Skeletal muscle satellite cell (primary cell): Measurements from ENCODE around the gene POLE. TPM values are rescaled to one million over a fixed set of nuclear protein-coding genes. Genes with fewer than 3 reads are reported as not detected.
A peak's percentile ranks its signal among the peaks of the same experiment; 100 is the strongest.

Experiments used
- H3K27me3 ChIP-seq: 2 replicates; pipeline ENCODE4 v1.7.0; 2013; ENCODE audit warnings: low read length; ENCODE audit not compliant: control insufficient read depth, insufficient read depth
- H3K36me3 ChIP-seq: 2 replicates; pipeline ENCODE4 v1.7.0; 2013; ENCODE audit warnings: mild to moderate bottlenecking, control low read depth, low read length; ENCODE audit not compliant: insufficient read depth
- H3K4me1 ChIP-seq: 2 replicates; pipeline ENCODE4 v1.7.0; 2013; ENCODE audit warnings: low read length; ENCODE audit not compliant: control insufficient read depth, insufficient read depth
- H3K4me2 ChIP-seq: 2 replicates; pipeline ENCODE4 v1.7.0; 2013; ENCODE audit warnings: mild to moderate bottlenecking, low read length
- H3K4me3 ChIP-seq: 2 replicates; pipeline ENCODE4 v1.7.0; 2013; ENCODE audit warnings: low read length
- H3K9ac ChIP-seq: 2 replicates; pipeline ENCODE4 v1.7.0; 2013; ENCODE audit warnings: mild to moderate bottlenecking, low read depth, low read length, moderate library complexity
- H3K9me3 ChIP-seq: replicated peaks from 2 replicates; pipeline ENCODE4 v1.7.0; 2013; ENCODE audit warnings: mild to moderate bottlenecking, control low read depth, low read length
- total RNA-seq: library from RNA; depleted of rRNA; stranded (reverse); fragments of >200 nt; gene quantifications from 2 replicates; pipeline ENCODE4 v1.2.3, GENCODE V29; 2012; rRNA removed

POLE gene, protein sequence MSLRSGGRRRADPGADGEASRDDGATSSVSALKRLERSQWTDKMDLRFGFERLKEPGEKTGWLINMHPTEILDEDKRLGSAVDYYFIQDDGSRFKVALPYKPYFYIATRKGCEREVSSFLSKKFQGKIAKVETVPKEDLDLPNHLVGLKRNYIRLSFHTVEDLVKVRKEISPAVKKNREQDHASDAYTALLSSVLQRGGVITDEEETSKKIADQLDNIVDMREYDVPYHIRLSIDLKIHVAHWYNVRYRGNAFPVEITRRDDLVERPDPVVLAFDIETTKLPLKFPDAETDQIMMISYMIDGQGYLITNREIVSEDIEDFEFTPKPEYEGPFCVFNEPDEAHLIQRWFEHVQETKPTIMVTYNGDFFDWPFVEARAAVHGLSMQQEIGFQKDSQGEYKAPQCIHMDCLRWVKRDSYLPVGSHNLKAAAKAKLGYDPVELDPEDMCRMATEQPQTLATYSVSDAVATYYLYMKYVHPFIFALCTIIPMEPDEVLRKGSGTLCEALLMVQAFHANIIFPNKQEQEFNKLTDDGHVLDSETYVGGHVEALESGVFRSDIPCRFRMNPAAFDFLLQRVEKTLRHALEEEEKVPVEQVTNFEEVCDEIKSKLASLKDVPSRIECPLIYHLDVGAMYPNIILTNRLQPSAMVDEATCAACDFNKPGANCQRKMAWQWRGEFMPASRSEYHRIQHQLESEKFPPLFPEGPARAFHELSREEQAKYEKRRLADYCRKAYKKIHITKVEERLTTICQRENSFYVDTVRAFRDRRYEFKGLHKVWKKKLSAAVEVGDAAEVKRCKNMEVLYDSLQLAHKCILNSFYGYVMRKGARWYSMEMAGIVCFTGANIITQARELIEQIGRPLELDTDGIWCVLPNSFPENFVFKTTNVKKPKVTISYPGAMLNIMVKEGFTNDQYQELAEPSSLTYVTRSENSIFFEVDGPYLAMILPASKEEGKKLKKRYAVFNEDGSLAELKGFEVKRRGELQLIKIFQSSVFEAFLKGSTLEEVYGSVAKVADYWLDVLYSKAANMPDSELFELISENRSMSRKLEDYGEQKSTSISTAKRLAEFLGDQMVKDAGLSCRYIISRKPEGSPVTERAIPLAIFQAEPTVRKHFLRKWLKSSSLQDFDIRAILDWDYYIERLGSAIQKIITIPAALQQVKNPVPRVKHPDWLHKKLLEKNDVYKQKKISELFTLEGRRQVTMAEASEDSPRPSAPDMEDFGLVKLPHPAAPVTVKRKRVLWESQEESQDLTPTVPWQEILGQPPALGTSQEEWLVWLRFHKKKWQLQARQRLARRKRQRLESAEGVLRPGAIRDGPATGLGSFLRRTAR (N-terminal part only)
- total RNA-seq: 16.5 and 23.4 TPM in 2 replicates

DNA sequence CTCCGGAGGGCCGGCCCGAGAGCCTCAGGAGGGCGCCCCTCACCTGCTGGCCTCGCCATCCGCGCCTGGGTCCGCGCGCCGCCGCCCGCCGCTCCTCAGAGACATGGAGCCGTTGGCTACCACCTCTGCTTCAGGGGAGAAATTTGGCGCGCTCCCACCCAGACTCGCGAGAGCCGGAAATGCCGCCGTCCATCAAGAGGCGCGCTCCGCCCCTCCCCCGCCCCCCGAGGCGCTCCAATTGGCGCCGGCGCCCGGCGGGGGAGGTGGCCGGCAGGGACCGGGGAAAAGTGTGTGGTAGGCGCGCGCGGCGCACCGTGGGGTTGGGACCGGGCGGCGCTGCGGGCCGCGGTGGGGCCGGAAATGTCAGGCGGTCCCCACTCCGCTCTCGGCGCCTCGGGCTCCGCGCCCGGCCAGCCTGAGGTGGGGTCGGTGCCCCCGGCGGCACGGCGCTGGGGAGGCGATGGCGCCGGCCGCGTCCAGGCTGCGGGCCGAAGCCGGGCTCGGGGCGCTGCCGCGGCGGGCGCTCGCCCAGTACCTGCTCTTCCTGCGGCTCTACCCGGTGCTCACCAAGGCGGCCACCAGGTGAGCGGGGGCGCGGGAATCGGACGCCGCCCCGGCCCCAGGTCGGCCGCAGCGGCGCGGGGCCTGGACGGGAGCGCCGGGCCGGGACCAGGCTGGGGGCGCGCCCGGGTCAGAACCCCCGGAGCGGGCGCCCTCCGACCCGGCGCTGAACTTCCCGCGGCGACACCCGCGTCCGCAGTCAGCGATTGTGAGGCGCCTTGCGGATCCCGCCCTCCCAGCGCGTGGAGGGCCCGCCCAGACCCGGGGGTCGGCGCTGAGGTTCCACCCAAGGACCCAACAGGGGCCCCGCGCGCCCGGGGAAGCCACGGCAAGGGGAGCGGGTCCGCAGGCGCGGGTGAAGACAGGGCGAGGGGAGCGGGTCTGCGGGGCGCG, at the start of gene POLE, which contains the start of gene PXMP2:
Gene POLE (minus strand): TSS at position 132 of the 954 bp plus-strand sequence. CDS start 27 bp downstream, at position 105.
Gene PXMP2 (plus strand): TSS at position 377 of the 954 bp plus-strand sequence. CDS start 84 bp downstream, at position 461.
- Histone ChIP-seq H3K4me3 (peak within 1 kb of the TSS; percentile 94), H3K9ac (peak within 1 kb of the TSS; percentile 92), H3K4me2 (peak within 1 kb of the TSS; percentile 82), H3K4me1 (peaks cover 3% of the 10 kb centered on the region), H3K36me3 (no peaks in the 10 kb centered on the region), H3K9me3 (no peaks in the 10 kb centered on the region), H3K27me3 (no peaks in the 10 kb centered on the region)

DNA sequence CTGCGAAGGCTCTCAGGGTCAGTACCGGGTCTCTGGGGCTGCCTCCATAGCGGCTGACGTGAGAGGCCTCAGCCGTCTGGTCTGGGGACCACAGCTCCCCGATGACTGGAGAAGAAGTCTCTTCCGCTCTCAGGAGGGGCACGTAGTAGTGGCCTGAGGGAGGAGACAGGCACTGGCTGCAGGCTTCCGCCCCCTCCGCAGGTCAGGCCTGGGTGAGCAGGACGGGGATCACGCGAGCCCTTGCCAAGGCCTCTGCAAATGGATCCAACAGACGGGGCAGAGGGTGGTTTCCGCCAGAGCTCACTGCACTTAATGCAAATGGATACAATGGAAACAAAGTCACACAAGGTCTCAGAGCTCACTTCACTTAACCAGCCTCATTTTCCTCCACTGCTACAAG, 49.8 kb upstream of the POLE start:
- H3K4me3 ChIP-seq: no peak overlapping the region
- H3K9me3 ChIP-seq: no peaks in the 10 kb centered on the region
- H3K4me1 ChIP-seq: no peaks in the 10 kb centered on the region
- H3K4me2 ChIP-seq: no peak overlapping the region
- no peaks in the 10 kb centered on the region for H3K27me3 ChIP-seq
- H3K9ac ChIP-seq: no peak overlapping the region
- H3K36me3 ChIP-seq: peaks cover 81% of the 10 kb centered on the region

DNA sequence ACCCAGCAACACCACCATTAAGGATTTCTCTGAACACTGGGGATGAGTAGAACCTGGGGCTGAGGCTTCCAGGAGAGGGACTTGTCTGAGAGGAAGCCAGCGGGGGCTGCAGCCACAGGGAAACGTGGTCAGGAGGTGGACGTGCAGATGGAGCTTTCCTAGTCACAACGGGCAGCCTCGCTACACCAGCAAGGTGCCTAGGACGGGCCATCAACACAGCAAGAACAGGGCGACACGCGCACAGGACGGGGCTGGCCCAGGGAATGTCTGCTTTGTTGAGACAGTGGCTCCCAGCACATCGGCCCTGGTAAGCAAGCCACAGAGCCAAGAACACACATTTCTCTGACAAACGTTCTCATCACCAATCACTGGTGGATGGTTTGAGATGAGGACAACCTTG, 49.2 kb upstream of the POLE start:
- Histone ChIP-seq H3K9me3 (no peaks in the 10 kb centered on the region), H3K4me3 (no peak overlapping the region), H3K4me1 (no peaks in the 10 kb centered on the region), H3K9ac (no peak overlapping the region), H3K36me3 (peaks cover 81% of the 10 kb centered on the region), H3K27me3 (no peaks in the 10 kb centered on the region), H3K4me2 (no peak overlapping the region)

DNA sequence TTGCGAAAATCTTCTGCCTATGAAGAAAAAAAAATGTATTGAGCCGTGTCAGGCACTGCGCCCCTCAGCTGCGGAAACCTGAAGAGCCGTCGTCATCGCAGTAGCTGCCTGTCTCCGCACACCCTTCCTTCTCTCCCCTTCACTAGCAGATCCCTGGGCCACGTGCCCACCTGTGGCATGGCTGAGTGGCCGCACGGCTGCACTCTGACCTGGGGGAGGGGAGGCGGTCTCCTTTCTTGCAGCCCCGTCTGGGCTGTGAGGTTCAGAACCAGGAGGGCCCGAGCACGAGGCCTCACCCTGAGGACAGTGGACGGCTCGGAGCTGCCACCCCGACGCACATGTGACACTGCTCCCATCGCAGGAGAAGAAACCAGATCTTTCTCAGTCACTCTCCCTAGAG, 48.4 kb upstream of the POLE start:
- no peaks in the 10 kb centered on the region for H3K9me3 ChIP-seq
- H3K9ac ChIP-seq: no peak overlapping the region
- H3K4me1 ChIP-seq: no peaks in the 10 kb centered on the region
- H3K4me3 ChIP-seq: no peak overlapping the region
- H3K4me2 ChIP-seq: no peak overlapping the region
- peaks cover 81% of the 10 kb centered on the region for H3K36me3 ChIP-seq
- no peaks in the 10 kb centered on the region for H3K27me3 ChIP-seq

DNA sequence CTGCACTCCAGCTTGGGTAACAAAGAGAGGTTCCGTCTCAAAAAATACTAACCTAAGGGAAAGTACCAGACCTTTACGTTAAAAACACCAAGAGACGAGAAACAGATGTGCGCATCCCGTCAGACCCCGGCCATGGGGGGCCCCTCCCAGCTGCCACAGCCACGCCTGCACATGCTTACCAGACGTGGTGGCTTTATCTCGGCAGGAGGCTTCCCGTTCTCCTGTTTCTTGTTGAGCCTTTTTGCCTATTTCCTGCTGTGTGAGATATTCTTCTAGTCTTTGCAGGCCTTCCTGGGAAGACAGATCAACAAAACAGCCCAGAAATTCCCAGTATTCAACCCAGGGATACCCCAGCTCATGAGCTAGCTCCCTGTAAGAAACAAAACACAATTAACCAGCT, 47.1 kb upstream of the POLE start:
- Histone ChIP-seq H3K9ac (no peak overlapping the region), H3K4me1 (no peaks in the 10 kb centered on the region), H3K27me3 (no peaks in the 10 kb centered on the region), H3K4me2 (no peak overlapping the region), H3K9me3 (no peaks in the 10 kb centered on the region), H3K36me3 (peaks cover 78% of the 10 kb centered on the region), H3K4me3 (no peak overlapping the region)

DNA sequence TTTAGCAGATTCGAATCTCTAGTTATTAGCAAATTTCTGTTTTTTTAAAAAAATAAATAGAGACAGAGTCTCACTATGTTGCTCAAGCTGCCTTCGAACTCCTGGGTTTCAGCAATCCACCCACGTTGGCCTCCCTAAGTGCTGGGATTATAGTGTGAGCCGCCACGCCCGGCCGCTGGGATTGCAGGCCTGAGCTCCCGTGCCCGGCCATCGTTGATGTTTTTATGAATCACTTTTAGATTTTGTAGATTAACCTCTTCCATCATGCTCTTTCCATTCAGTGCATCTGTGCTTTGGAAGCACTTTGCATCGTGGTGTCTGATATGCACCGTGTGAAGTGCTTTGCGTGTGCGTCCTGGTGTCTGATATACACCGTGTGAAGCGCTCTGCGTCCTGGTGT, 44.4 kb upstream of the POLE start:
- H3K27me3 ChIP-seq: no peaks in the 10 kb centered on the region

DNA sequence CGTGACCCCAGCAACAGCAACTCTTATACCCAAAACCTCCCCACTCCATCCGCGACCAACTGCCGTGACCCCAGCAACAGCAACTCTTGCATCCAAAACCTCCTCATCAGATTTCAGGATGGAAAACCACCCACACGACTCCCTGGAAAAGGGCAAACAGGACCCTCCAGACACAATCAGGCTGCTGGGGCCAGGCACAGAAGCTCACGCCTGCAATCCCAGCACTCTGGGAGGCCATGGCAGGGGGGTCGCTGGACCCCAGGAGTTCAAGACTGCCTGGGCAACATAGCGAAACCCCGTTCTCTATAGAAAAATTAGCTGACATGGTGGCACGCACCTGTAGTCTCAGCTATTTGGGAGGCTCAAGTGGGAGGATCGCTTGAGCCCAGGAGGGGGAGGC, 43.2 kb upstream of the POLE start:
- Histone ChIP-seq H3K27me3 (no peaks in the 10 kb centered on the region), H3K9ac (no peak overlapping the region), H3K9me3 (no peaks in the 10 kb centered on the region), H3K4me1 (peaks cover 3% of the 10 kb centered on the region), H3K4me2 (no peak overlapping the region), H3K36me3 (peaks cover 82% of the 10 kb centered on the region), H3K4me3 (no peak overlapping the region)

More for the DNA sequence above, 44.4 kb upstream of the POLE start:
- no peak overlapping the region for H3K9ac ChIP-seq
- H3K4me2 ChIP-seq: no peak overlapping the region
- no peak overlapping the region for H3K4me3 ChIP-seq
- peaks cover 80% of the 10 kb centered on the region for H3K36me3 ChIP-seq
- no peaks in the 10 kb centered on the region for H3K9me3 ChIP-seq
- H3K4me1 ChIP-seq: no peaks in the 10 kb centered on the region

DNA sequence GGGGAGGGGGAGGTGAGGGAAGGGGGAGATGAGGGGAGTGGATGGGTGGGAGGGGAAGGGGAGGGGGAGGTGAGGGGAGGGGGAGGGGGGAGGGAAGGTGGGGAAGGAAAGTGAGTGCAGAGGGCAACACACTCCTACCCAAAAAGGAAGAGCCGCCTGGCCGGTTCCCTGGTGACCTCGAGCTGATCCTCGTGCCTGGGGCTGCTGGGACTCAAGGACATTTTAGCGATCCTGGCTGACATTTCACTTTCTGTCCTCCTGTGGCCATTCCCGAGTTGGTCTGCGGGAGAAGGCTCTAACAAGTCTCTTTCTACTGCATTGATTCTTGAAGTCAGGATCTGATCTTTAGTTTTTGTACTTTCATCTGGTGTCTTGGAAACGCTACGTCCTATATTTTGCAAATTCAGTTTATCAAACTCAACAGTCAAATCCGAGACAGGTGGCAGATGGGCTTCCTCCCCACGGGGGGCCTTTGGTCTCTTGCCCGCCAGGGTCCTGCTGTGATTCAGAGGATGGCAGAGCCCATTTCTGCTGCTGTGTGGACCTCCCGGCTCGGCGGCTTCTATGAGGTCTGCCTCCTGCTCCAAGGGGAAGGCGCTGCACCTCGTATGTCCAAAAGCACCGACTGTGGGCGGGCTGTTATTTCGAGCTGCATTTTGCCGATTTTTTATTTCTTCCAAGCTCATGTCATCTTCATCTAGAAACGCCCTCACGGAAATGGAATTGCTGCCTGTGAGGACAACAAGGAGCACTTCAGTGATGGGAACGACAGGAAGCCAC, 42.6 kb upstream of the POLE start:
- H3K36me3 ChIP-seq: peaks cover 82% of the 10 kb centered on the region
- no peak overlapping the region for H3K4me3 ChIP-seq
- H3K27me3 ChIP-seq: no peaks in the 10 kb centered on the region
- no peak overlapping the region for H3K9ac ChIP-seq
- peaks cover 9% of the 10 kb centered on the region for H3K4me1 ChIP-seq
- no peak overlapping the region for H3K4me2 ChIP-seq
- no peaks in the 10 kb centered on the region for H3K9me3 ChIP-seq

DNA sequence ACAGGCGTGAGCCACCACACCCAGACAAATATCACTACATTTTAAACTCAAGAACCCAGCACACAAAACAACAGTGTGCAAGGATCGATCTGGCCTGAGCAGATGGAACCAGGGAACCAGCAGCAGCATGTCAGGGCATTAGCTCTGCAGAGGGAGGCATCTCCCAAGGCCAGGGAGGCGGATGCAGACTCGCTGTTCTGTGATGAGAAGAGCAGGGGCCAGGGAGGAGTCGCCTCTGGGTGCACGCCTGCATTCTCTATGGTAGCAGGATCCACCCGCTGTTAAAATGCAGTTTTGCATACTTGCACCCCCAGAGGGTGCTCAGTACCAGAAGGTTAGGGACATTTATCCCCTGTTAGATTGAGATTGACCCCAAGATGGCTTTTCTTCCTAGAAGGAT, 41.4 kb upstream of the POLE start:
- H3K9me3 ChIP-seq: no peaks in the 10 kb centered on the region
- no peak overlapping the region for H3K4me3 ChIP-seq
- H3K4me1 ChIP-seq: peaks cover 19% of the 10 kb centered on the region
- H3K36me3 ChIP-seq: peaks cover 83% of the 10 kb centered on the region
- no peaks in the 10 kb centered on the region for H3K27me3 ChIP-seq
- no peak overlapping the region for H3K9ac ChIP-seq
- H3K4me2 ChIP-seq: no peak overlapping the region
